Hematopoietic multipotent progenitor cell (in vitro differentiated cells): ENCODE data around the gene NLGN4X. TPM values are rescaled to one million over a fixed set of nuclear protein-coding genes. Genes with fewer than 3 reads are reported as not detected.

Experiments used
- DNase-seq, 3 donors: peaks; one replicate each; pipeline ENCODE4 v3.0.0-alpha.2; 2011 to 2015; ENCODE audit warnings: low read depth in 2 of 3, low spot score in 2 of 3
- total RNA-seq: library from RNA; depleted of rRNA; stranded (reverse); fragments of >200 nt; gene quantifications from one replicate; pipeline ENCODE4 v1.2.3, GENCODE V29; 2012

The NLGN4X gene
- total RNA-seq, 1 donor, result under 0.01 TPM

- no peak for DNase-seq
Observed at GRCh38 chrX:6159468-6159867, 69.2 kb downstream of the NLGN4X start.

- DNase-seq, result no peak
Observed at GRCh38 chrX:6151971-6152370, 76.7 kb downstream of the NLGN4X start.

GRCh38 chrX:6149060-6149872 lies 79.4 kb downstream of the NLGN4X start:
- no peak for DNase-seq

GRCh38 chrX:6134255-6134654 lies 94.4 kb downstream of the NLGN4X start:
- no peak for DNase-seq

- DNase-seq, result no peak
Observed at GRCh38 chrX:6132970-6133369, 95.7 kb downstream of the NLGN4X start.

GRCh38 chrX:6131287-6131686 lies 97.4 kb downstream of the NLGN4X start:
- no peak for DNase-seq

- no peak for DNase-seq
Observed at GRCh38 chrX:6129195-6129594, 99.5 kb downstream of the NLGN4X start.

- DNase-seq, result no peak
Observed at GRCh38 chrX:6120329-6120728, 108.3 kb downstream of the NLGN4X start.

- no peak for DNase-seq
Observed at GRCh38 chrX:6095469-6095868, 133.2 kb downstream of the NLGN4X start.

- no peak for DNase-seq
Observed at GRCh38 chrX:6074532-6074931, 154.1 kb downstream of the NLGN4X start.

- DNase-seq, result no peak
Observed at GRCh38 chrX:6071731-6072130, 156.9 kb downstream of the NLGN4X start.

- DNase-seq, result no peak
Observed at GRCh38 chrX:6067600-6067999, 161.1 kb downstream of the NLGN4X start.

- DNase-seq, result no peak
Observed at GRCh38 chrX:6053141-6053540, 175.5 kb downstream of the NLGN4X start.

GRCh38 chrX:6052111-6052745 lies 176.4 kb downstream of the NLGN4X start:
- no peak for DNase-seq

- no peak for DNase-seq
Observed at GRCh38 chrX:6049132-6049531, 179.5 kb downstream of the NLGN4X start.

GRCh38 chrX:6041630-6042029 lies 187.0 kb downstream of the NLGN4X start:
- no peak for DNase-seq

GRCh38 chrX:6029014-6029413 lies 199.7 kb downstream of the NLGN4X start:
- no peak for DNase-seq

- DNase-seq, result no peak
Observed at GRCh38 chrX:6026980-6027379, 201.7 kb downstream of the NLGN4X start.

- DNase-seq, result no peak
Observed at GRCh38 chrX:6026429-6026828, 202.2 kb downstream of the NLGN4X start.

GRCh38 chrX:6024204-6024603 lies 204.5 kb downstream of the NLGN4X start:
- no peak for DNase-seq

- peak in 2 of 3 donors; percentile 5 to 19 for DNase-seq
Observed at GRCh38 chrX:6021316-6022091, 207.2 kb downstream of the NLGN4X start.

- DNase-seq, result no peak
Observed at GRCh38 chrX:6019076-6019475, 209.6 kb downstream of the NLGN4X start.
